Left ventricle myocardium inferior (tissue), 1 donor: ENCODE results near the gene EPHA5. TPM values are rescaled to one million over a fixed set of nuclear protein-coding genes. Genes with fewer than 3 reads are reported as not detected.

Experiments used
- DNase-seq: peaks from one replicate; pipeline ENCODE4 v3.0.0-alpha.2; 2020
- H3K27ac ChIP-seq: fragments of 200-600 bp; replicated peaks from 2 replicates; pipeline ENCODE4 v1.8.0; 2021
- H3K27me3 ChIP-seq: fragments of 200-600 bp; 2 replicates; pipeline ENCODE4 v1.8.0; 2021; ENCODE audit warnings: low read depth
- H3K36me3 ChIP-seq: fragments of 200-600 bp; 2 replicates; pipeline ENCODE4 v1.8.0; 2021
- H3K4me1 ChIP-seq: fragments of 200-600 bp; 2 replicates; pipeline ENCODE4 v1.8.0; 2021
- H3K4me3 ChIP-seq: fragments of 200-600 bp; 2 replicates; pipeline ENCODE4 v1.8.0; 2021; ENCODE audit warnings: mild to moderate bottlenecking, moderate library complexity
- H3K9me3 ChIP-seq: fragments of 200-600 bp; replicated peaks from 2 replicates; pipeline ENCODE4 v1.8.0; 2021
- CTCF ChIP-seq: fragments of 200-600 bp; IDR thresholded peaks from 2 replicates; pipeline ENCODE4 v1.8.0; 2021; ENCODE audit warnings: antibody characterized with exemption, mild to moderate bottlenecking, borderline replicate concordance
- intact Hi-C: fragments of 100-400 bp; cut with micrococcal nuclease; formaldehyde crosslinking; loops from one replicate; pipeline ENCODE4 v1.11.0; 2022
- total RNA-seq: library from RNA; stranded (reverse); fragmentation: NEBNext Ultra II Directional; extraction: Animal tissue kit (Norgen Biotek cat#: 25700); gene quantifications from one replicate; pipeline ENCODE4 v1.2.1, GENCODE V29; 2021
- donor health status: DM: no; HTN: yes; CAD: no; lungs with severe emphysema.

The EPHA5 gene
- total RNA-seq, 1 donor from 2014 or later = not detected

- intact Hi-C loops = no loop called here
- no peaks in the 10 kb centered on the region for H3K36me3 ChIP-seq
- H3K4me3 ChIP-seq = no peak overlapping the region
- H3K9me3 ChIP-seq = no peaks in the 10 kb centered on the region
- peaks cover 11% of the 10 kb centered on the region for H3K27me3 ChIP-seq
- no peak for DNase-seq
- TF ChIP-seq CTCF = no peak
- H3K4me1 ChIP-seq = no peaks in the 10 kb centered on the region
- no peak overlapping the region for H3K27ac ChIP-seq
Measured at GRCh38 chr4:65661471-65661870, 8.8 kb downstream of the EPHA5 start.

- H3K27ac ChIP-seq = no peak overlapping the region
- no peaks in the 10 kb centered on the region for H3K4me1 ChIP-seq
- no peaks in the 10 kb centered on the region for H3K9me3 ChIP-seq
- TF ChIP-seq CTCF = no peak
- H3K4me3 ChIP-seq = no peak overlapping the region
- no peaks in the 10 kb centered on the region for H3K27me3 ChIP-seq
- no peak for DNase-seq
- intact Hi-C loops = no loop called here
- no peaks in the 10 kb centered on the region for H3K36me3 ChIP-seq
Measured at GRCh38 chr4:65658117-65658516, 12.2 kb downstream of the EPHA5 start.

- Histone ChIP-seq H3K27ac (no peak overlapping the region), H3K4me3 (no peak overlapping the region), H3K9me3 (no peaks in the 10 kb centered on the region), H3K27me3 (no peaks in the 10 kb centered on the region), H3K36me3 (no peaks in the 10 kb centered on the region), H3K4me1 (no peaks in the 10 kb centered on the region)
- intact Hi-C loops = no loop called here
- DNase-seq = no peak
- no peak for TF ChIP-seq CTCF
Measured at GRCh38 chr4:65656008-65656407, 14.3 kb downstream of the EPHA5 start.

GRCh38 chr4:65654976-65655375 is 15.3 kb downstream of the EPHA5 start:
- no peak for TF ChIP-seq CTCF
- no peak for DNase-seq
- H3K27ac ChIP-seq = no peak overlapping the region
- no peaks in the 10 kb centered on the region for H3K4me1 ChIP-seq
- intact Hi-C loops = no loop called here
- no peaks in the 10 kb centered on the region for H3K9me3 ChIP-seq
- no peak overlapping the region for H3K4me3 ChIP-seq
- H3K27me3 ChIP-seq = no peaks in the 10 kb centered on the region
- no peaks in the 10 kb centered on the region for H3K36me3 ChIP-seq

GRCh38 chr4:65653740-65654361 is 16.4 kb downstream of the EPHA5 start:
- intact Hi-C loops = no loop called here
- Histone ChIP-seq H3K27ac (no peak overlapping the region), H3K9me3 (no peaks in the 10 kb centered on the region), H3K4me1 (no peaks in the 10 kb centered on the region), H3K36me3 (no peaks in the 10 kb centered on the region), H3K4me3 (no peak overlapping the region), H3K27me3 (no peaks in the 10 kb centered on the region)
- no peak for DNase-seq
- no peak for TF ChIP-seq CTCF
